Heart left ventricle (tissue), 16 donors: Measurements from ENCODE around the gene TMEM89. TPM values are rescaled to one million over a fixed set of nuclear protein-coding genes. Genes with fewer than 3 reads are reported as not detected.

ENCODE experiments used
- ATAC-seq, 4 donors: fragments of 200-7000 bp; cut with Tn5 transposase; one replicate each; pipeline ENCODE4 v1.9.1; 2020 to 2022; ENCODE audit warnings: moderate library complexity in 4 of 4, mild to moderate bottlenecking in 3 of 4, moderate number of reproducible peaks in 1 of 4
- DNase-seq, 5 donors: peaks; one replicate each; pipeline ENCODE4 v3.0.0-alpha.2; 2020
- H3K27ac ChIP-seq, 12 donors: fragments of 200-600 bp; sonication (generic) in 4 of 12; one replicate each; pipeline versions ENCODE4 v1.5.0 to v1.8.0; 2016 to 2022; ENCODE audit warnings: mild to moderate bottlenecking in 2 of 12
- H3K27me3 ChIP-seq, 9 donors: fragments of 200-600 bp; sonication (generic) in 2 of 9; one replicate each; pipeline versions ENCODE4 v1.5.1 to v1.8.0; 2016 to 2022; ENCODE audit warnings: mild to moderate bottlenecking in 3 of 9
- H3K36me3 ChIP-seq, 9 donors: fragments of 200-600 bp; sonication (generic) in 2 of 9; one replicate each; pipeline versions ENCODE4 v1.5.0 to v1.8.0; 2018 to 2022; ENCODE audit warnings: mild to moderate bottlenecking in 2 of 9
- H3K4me1 ChIP-seq, 12 donors: fragments of 200-600 bp; sonication (generic) in 4 of 12; one replicate each; pipeline versions ENCODE4 v1.5.0 to v1.8.0; 2016 to 2022; ENCODE audit warnings: mild to moderate bottlenecking in 3 of 12
- H3K4me3 ChIP-seq, 12 donors: fragments of 200-600 bp; sonication (generic) in 4 of 12; one replicate each; pipeline versions ENCODE4 v1.5.0 to v1.8.0; 2017 to 2022; ENCODE audit warnings: mild to moderate bottlenecking in 9 of 12, moderate library complexity in 4 of 12
- H3K9me3 ChIP-seq, 12 donors: fragments of 200-600 bp; sonication (generic) in 4 of 12; one replicate each; pipeline versions ENCODE4 v1.5.0 to v1.8.0; 2016 to 2022; ENCODE audit warnings: mild to moderate bottlenecking in 1 of 12
- CTCF ChIP-seq, 12 donors: fragments of 200-600 bp; sonication (generic) in 4 of 12; IDR thresholded peaks; one replicate each; pipeline versions ENCODE4 v1.5.0 to v1.8.0; 2018 to 2022; ENCODE audit warnings: antibody characterized with exemption in 12 of 12, mild to moderate bottlenecking in 5 of 12
- POLR2A ChIP-seq, 2 donors: fragments of 450-650 bp; IDR thresholded peaks; one replicate each; pipeline ENCODE4 v1.6.1; 2017; ENCODE audit warnings: antibody characterized with exemption in 2 of 2, mild to moderate bottlenecking in 2 of 2, moderate library complexity in 2 of 2
- WGBS, 4 donors: extraction: QIAGEN DNeasy Blood & Tissue Kit in 2 of 4; methylation state at CpG; one replicate each; pipeline versions ENCODE4 v1.1.5 to v1.1.7; 2013 to 2018; 5-methylcytosine and 5-hydroxymethylcytosine counted together
- intact Hi-C, 10 donors: fragments of 100-400 bp; cut with DNase I; formaldehyde crosslinking; loops; one replicate each; pipeline versions ENCODE4 v1.11.1 to v1.14.2; 2022
- long read RNA-seq, 3 donors: library from polyadenylated mRNA; unstranded; transcript quantifications; one replicate each; pipeline ENCODE4 v2.0.0, GENCODE V29; 2020 to 2021
- polyA plus RNA-seq, 2 donors: library from polyadenylated mRNA; stranded (reverse); fragments of 200-250 nt; gene quantifications; one replicate each; pipeline ENCODE4 v1.2.3, GENCODE V29; 2013
- total RNA-seq, 9 donors: library from RNA; depleted of rRNA in 2 of 9; stranded (reverse); fragments of >200 nt in 2 of 9; fragmentation: NEBNext Ultra II Directional in 3 of 9; extraction: Animal tissue kit (Norgen Biotek cat#: 25700) in 3 of 9; gene quantifications; one replicate each; pipeline versions ENCODE4 v1.1.0 to v1.2.4, GENCODE V29; 2016 to 2023
- donor health status: ischemic (EF 13 %, LVEDD 7.1; RV severe dilation, severe dysfunction).
- donor health status: healthy with polysubstance abuse.
- donor health status: DM: no; HTN: yes; CAD: no.
- donor health status: DM: no; HTN: no; CAD: no.
- donor health status: ischemic (EF 25% LVEDD 6.9; RV normal size, moderate dysfunction).
- donor health status: ischemic (EF 25% LVEDD 5.7; RV mildly dilated, moderate dysfunction).
- donor health status: healthy.
- donor health status: DM: yes; HTN: yes; CAD: no.
- donor health status: ischemic (EF 35%, LVEDD 5.7; RV mildly dilated, moderate dysfunction).
- donor health status: nonischemic (EF 11% LVEDD 7.7; RV severe dilation, severe dysfunction).
- donor health status: DM: yes; HTN: yes; CAD: no.
- donor health status: PGD.
- donor health status: ischemic (EF 29% LVEDD 5.4; RV normal size, mild dysfunction).
- donor health status: nonischemic (EF 23%, LVEDD 6.1; RV moderate dilation, normal function).

TMEM89 gene
- total RNA-seq (not detected), polyA plus RNA-seq (not detected)
- long read RNA-seq, donor 1 = 0 reads
- long read RNA-seq, donor 2 = 0 reads
- long read RNA-seq, donor 3 = 0 reads

GRCh38 chr3:48621461-48621869 lies at the start of gene TMEM89:
Gene TMEM89, minus strand, starts transcription at chr3:48621769. Its CDS starts 13 bp downstream, at chr3:48621756.
- Histone ChIP-seq H3K4me1 (no peaks in the 10 kb centered on the region), H3K36me3 (peaks cover 0 to 18% (median 3%) of the 10 kb centered on the region in 9 donors), H3K4me3 (no peak within 1 kb of the TSS), H3K27ac (no peak within 1 kb of the TSS), H3K9me3 (peaks cover 0 to 22% (median 14%) of the 10 kb centered on the region in 12 donors), H3K27me3 (no peaks in the 10 kb centered on the region)
- DNase-seq (peak in 2 of 5 donors; percentile 11 to 54), ATAC-seq (peak in 1 of 4 donors; percentile 11)
- TF ChIP-seq CTCF (IDR thresholded peaks at IDR 0.05) (no peak), POLR2A (IDR thresholded peaks at IDR 0.05) (no peak)
- intact Hi-C loops = no loop called here
- WGBS, 4 donors = 89 to 100% (median 95%) methylated on average over 4 to 19 of the region's 19 CpGs

- peaks cover 0 to 33% (median 14%) of the 10 kb centered on the region in 12 donors for H3K4me1 ChIP-seq
- no peak for ATAC-seq
- 84 to 90% (median 87%) methylated on average over 4 of the region's 4 CpGs for whole genome bisulfite sequencing, 4 donors
- H3K9me3 ChIP-seq = no peaks in the 10 kb centered on the region
- H3K27ac ChIP-seq = no peak overlapping the region
- intact Hi-C loops = no loop called here
- DNase-seq = no peak
- TF ChIP-seq CTCF (IDR thresholded peaks at IDR 0.05) (no peak), POLR2A (IDR thresholded peaks at IDR 0.05) (no peak)
- peaks cover 0 to 6% (median 0%) of the 10 kb centered on the region in 9 donors for H3K36me3 ChIP-seq
- H3K27me3 ChIP-seq = peaks cover 0 to 33% (median 6%) of the 10 kb centered on the region in 9 donors
- no peak overlapping the region for H3K4me3 ChIP-seq
These were observed 43.4 kb upstream of the TMEM89 start for GRCh38 chr3:48664929-48665328.

GRCh38 chr3:48664313-48664644 lies 42.7 kb upstream of the TMEM89 start:
- H3K4me1 ChIP-seq = peaks cover 0 to 33% (median 14%) of the 10 kb centered on the region in 12 donors
- ATAC-seq = no peak
- intact Hi-C loops = no loop called here
- H3K4me3 ChIP-seq = peak overlapping the region in 9 of 12 donors; percentile 53 to 69 (median 61)
- peaks cover 0 to 6% (median 0%) of the 10 kb centered on the region in 9 donors for H3K36me3 ChIP-seq
- no peaks in the 10 kb centered on the region for H3K9me3 ChIP-seq
- peak overlapping the region in 4 of 12 donors; percentile 70 to 89 (median 84) for H3K27ac ChIP-seq
- 60 to 76% (median 63%) methylated on average over 9 to 11 of the region's 11 CpGs for WGBS, 4 donors
- TF ChIP-seq POLR2A (IDR thresholded peaks at IDR 0.05) (no peak), CTCF (IDR thresholded peaks at IDR 0.05) (peak in 2 of 12 donors; percentile 17 to 25)
- H3K27me3 ChIP-seq = peaks cover 0 to 33% (median 6%) of the 10 kb centered on the region in 9 donors
- no peak for DNase-seq

- ATAC-seq = peak; percentile 86 to 93 (median 89)
- Histone ChIP-seq H3K27me3 (peaks cover 0 to 33% (median 6%) of the 10 kb centered on the region in 9 donors), H3K9me3 (no peaks in the 10 kb centered on the region), H3K4me3 (peak overlapping the region; percentile 20 to 69 (median 58)), H3K4me1 (peaks cover 0 to 33% (median 14%) of the 10 kb centered on the region in 12 donors), H3K36me3 (peaks cover 0 to 6% (median 0%) of the 10 kb centered on the region in 9 donors), H3K27ac (peak overlapping the region in 9 of 12 donors; percentile 42 to 89 (median 71))
- peak; percentile 90 to 92 (median 90) for DNase-seq
- peak; percentile 28 to 79 (median 68) for TF ChIP-seq CTCF (IDR thresholded peaks at IDR 0.05)
- peak in 1 of 2 donors; percentile 32 for TF ChIP-seq POLR2A (IDR thresholded peaks at IDR 0.05)
- intact Hi-C loops = no loop called here
- WGBS, 4 donors = 1% methylated on average over 48 to 66 of the region's 66 CpGs
These were observed 42.1 kb upstream of the TMEM89 start for GRCh38 chr3:48663489-48664312.
